Sigmoid colon (tissue), 4 donors: ENCODE measurements around the gene CEP128.

Experiments used
- POLR2AphosphoS5 ChIP-seq, 4 donors: sonication (generic); formaldehyde crosslinking; IDR thresholded peaks; one replicate each; pipeline ENCODE4 v1.6.1; 2017; ENCODE audit warnings: antibody characterized with exemption in 4 of 4
- TF ChIP-seq, protein P1 (sequence below), 4 experiments: fragments of 450-650 bp in 3 of 4; fragments of 200-600 bp in 1 of 4; IDR thresholded peaks; one replicate each; pipeline ENCODE4 v1.5.1; 2016 to 2019; ENCODE audit warnings: antibody characterized with exemption in 4 of 4, mild to moderate bottlenecking in 3 of 4, moderate library complexity in 2 of 4

- TF ChIP-seq, protein P1, sequence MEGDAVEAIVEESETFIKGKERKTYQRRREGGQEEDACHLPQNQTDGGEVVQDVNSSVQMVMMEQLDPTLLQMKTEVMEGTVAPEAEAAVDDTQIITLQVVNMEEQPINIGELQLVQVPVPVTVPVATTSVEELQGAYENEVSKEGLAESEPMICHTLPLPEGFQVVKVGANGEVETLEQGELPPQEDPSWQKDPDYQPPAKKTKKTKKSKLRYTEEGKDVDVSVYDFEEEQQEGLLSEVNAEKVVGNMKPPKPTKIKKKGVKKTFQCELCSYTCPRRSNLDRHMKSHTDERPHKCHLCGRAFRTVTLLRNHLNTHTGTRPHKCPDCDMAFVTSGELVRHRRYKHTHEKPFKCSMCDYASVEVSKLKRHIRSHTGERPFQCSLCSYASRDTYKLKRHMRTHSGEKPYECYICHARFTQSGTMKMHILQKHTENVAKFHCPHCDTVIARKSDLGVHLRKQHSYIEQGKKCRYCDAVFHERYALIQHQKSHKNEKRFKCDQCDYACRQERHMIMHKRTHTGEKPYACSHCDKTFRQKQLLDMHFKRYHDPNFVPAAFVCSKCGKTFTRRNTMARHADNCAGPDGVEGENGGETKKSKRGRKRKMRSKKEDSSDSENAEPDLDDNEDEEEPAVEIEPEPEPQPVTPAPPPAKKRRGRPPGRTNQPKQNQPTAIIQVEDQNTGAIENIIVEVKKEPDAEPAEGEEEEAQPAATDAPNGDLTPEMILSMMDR (IDR thresholded peaks at IDR 0.05): no peak
- TF ChIP-seq POLR2AphosphoS5 (IDR thresholded peaks at IDR 0.05): no peak
Measured at GRCh38 chr14:80762641-80763228, 178.8 kb downstream of the CEP128 start.
